WTC11 (cell line): ENCODE results near the gene CCDC149.

Source experiments
- CTCF ChIP-seq: fragments of 200-600 bp; IDR thresholded peaks from 2 replicates; pipeline ENCODE4 v1.8.0; 2022; ENCODE audit warnings: antibody characterized with exemption
- E2F5 ChIP-seq: sonication (generic); formaldehyde crosslinking; IDR thresholded peaks from 2 replicates; pipeline ENCODE4 v1.8.1; 2022; ENCODE audit warnings: mild to moderate bottlenecking, moderate library complexity, missing genetic modification reagents
- JUN ChIP-seq: sonication (generic); formaldehyde crosslinking; IDR thresholded peaks from 2 replicates; pipeline ENCODE4 v1.8.0; 2023; ENCODE audit warnings: mild to moderate bottlenecking, missing genetic modification reagents
- NFYB ChIP-seq: sonication (generic); formaldehyde crosslinking; conservative IDR thresholded peaks from 2 replicates; pipeline ENCODE4 v1.8.0; 2022; ENCODE audit warnings: low read depth, missing genetic modification reagents
- SP1 ChIP-seq: sonication (generic); formaldehyde crosslinking; conservative IDR thresholded peaks from 2 replicates; pipeline ENCODE4 v1.8.1; 2022; ENCODE audit warnings: missing genetic modification reagents

- TF ChIP-seq E2F5 (CRISPR knock-in tag) (no peak), CTCF (no peak), SP1 (CRISPR knock-in tag) (no peak), NFYB (no peak), JUN (CRISPR knock-in tag) (no peak)
Observed at GRCh38 chr4:24780936-24781495, 131.8 kb downstream of the CCDC149 start.
